Effector memory CD8-positive, alpha-beta T cell (primary cell): ENCODE measurements around the gene TTC9.

ENCODE experiments used
- ATAC-seq: fragments of 150-1000 bp; cut with Tn5 transposase; replicated peaks from 2 replicates; pipeline ENCODE4 v1.10.0; 2021; ENCODE audit warnings: mild to moderate bottlenecking, moderate library complexity
- DNase-seq, 3 experiments: peaks; one replicate each; pipeline ENCODE4 v3.0.0; 2021
- H3K27ac Mint-ChIP-seq, 2 donors: one replicate each; pipeline ENCODE4 v1.8.0; 2022; ENCODE audit warnings: mild to moderate bottlenecking in 2 of 2, mixed read lengths in 2 of 2, moderate library complexity in 2 of 2
- H3K27me3 Mint-ChIP-seq, 2 donors: one replicate each; pipeline ENCODE4 v1.8.0; 2022; ENCODE audit warnings: mixed read lengths in 2 of 2
- H3K36me3 Mint-ChIP-seq: one replicate; pipeline ENCODE4 v1.8.0; 2022; ENCODE audit warnings: mild to moderate bottlenecking, moderate library complexity, mixed read lengths; ENCODE audit not compliant: insufficient read depth
- H3K4me1 Mint-ChIP-seq, 2 donors: one replicate each; pipeline ENCODE4 v1.8.0; 2022; ENCODE audit warnings: low read depth in 2 of 2, mixed read lengths in 2 of 2
- H3K4me3 Mint-ChIP-seq, 2 donors: one replicate each; pipeline ENCODE4 v1.8.0; 2022; ENCODE audit warnings: mild to moderate bottlenecking in 2 of 2, mixed read lengths in 2 of 2, moderate library complexity in 2 of 2
- H3K9me3 Mint-ChIP-seq, 2 donors: one replicate each; pipeline ENCODE4 v1.8.0; 2022; ENCODE audit warnings: mixed read lengths in 2 of 2

TTC9 gene

GRCh38 chr14:70670992-70671651, 29.4 kb downstream of the TTC9 start:
- peaks cover 30% of the 10 kb centered on the region for H3K36me3 Mint-ChIP-seq
- H3K4me3 Mint-ChIP-seq = no peak overlapping the region
- H3K4me1 Mint-ChIP-seq = peaks cover 0 to 4% of the 10 kb centered on the region in 2 donors
- no peak for ATAC-seq
- no peaks in the 10 kb centered on the region for H3K9me3 Mint-ChIP-seq
- no peaks in the 10 kb centered on the region for H3K27me3 Mint-ChIP-seq
- no peak for DNase-seq
- H3K27ac Mint-ChIP-seq = no peak overlapping the region

- no peak overlapping the region for H3K4me3 Mint-ChIP-seq
- peaks cover 0 to 2% of the 10 kb centered on the region in 2 donors for H3K4me1 Mint-ChIP-seq
- no peaks in the 10 kb centered on the region for H3K9me3 Mint-ChIP-seq
- H3K36me3 Mint-ChIP-seq = peaks cover 30% of the 10 kb centered on the region
- DNase-seq = no peak
- ATAC-seq = no peak
- H3K27ac Mint-ChIP-seq = no peak overlapping the region
- H3K27me3 Mint-ChIP-seq = no peaks in the 10 kb centered on the region
Measured at GRCh38 chr14:70671652-70672644, 30.2 kb downstream of the TTC9 start.

GRCh38 chr14:70677341-70677740, 35.6 kb downstream of the TTC9 start:
- no peak overlapping the region for H3K27ac Mint-ChIP-seq
- H3K36me3 Mint-ChIP-seq = peaks cover 8% of the 10 kb centered on the region

DNA sequence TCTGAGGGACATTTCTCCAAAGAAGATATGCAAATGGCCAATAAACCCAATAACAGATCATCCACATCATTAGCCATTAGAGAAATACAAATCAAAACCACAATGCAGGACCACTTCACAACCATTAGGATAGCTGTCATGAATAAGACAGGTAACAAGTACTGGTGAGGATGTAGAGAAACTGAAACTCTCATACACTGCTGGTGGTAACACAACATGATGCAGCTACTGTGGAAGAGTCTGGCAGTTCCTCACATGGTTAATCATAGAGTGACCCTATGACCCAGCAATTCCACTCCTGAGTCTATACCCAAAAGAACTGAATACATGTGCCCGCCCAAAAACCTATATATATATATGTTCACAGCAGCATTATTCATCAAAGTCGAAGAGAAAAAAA, 39.0 kb downstream of the TTC9 start:
- no peaks in the 10 kb centered on the region for H3K4me1 Mint-ChIP-seq
- no peak overlapping the region for H3K27ac Mint-ChIP-seq
- DNase-seq (no peak), ATAC-seq (no peak)
- no peaks in the 10 kb centered on the region for H3K9me3 Mint-ChIP-seq
- H3K27me3 Mint-ChIP-seq = no peaks in the 10 kb centered on the region
- H3K36me3 Mint-ChIP-seq = peaks cover 4% of the 10 kb centered on the region
- H3K4me3 Mint-ChIP-seq = no peak overlapping the region

More at GRCh38 chr14:70677341-70677740, 35.6 kb downstream of the TTC9 start:
- ATAC-seq (no peak), DNase-seq (no peak)
- H3K9me3 Mint-ChIP-seq = no peaks in the 10 kb centered on the region
- no peaks in the 10 kb centered on the region for H3K27me3 Mint-ChIP-seq
- no peak overlapping the region for H3K4me3 Mint-ChIP-seq
- H3K4me1 Mint-ChIP-seq = no peaks in the 10 kb centered on the region

GRCh38 chr14:70683983-70684382, 42.3 kb downstream of the TTC9 start:
- no peaks in the 10 kb centered on the region for H3K27me3 Mint-ChIP-seq
- no peak overlapping the region for H3K4me3 Mint-ChIP-seq
- H3K9me3 Mint-ChIP-seq = no peaks in the 10 kb centered on the region
- H3K4me1 Mint-ChIP-seq = no peaks in the 10 kb centered on the region
- ATAC-seq = no peak
- DNase-seq = no peak
- H3K36me3 Mint-ChIP-seq = no peaks in the 10 kb centered on the region
- H3K27ac Mint-ChIP-seq = peak overlapping the region in 1 of 2 donors; percentile 11

DNA sequence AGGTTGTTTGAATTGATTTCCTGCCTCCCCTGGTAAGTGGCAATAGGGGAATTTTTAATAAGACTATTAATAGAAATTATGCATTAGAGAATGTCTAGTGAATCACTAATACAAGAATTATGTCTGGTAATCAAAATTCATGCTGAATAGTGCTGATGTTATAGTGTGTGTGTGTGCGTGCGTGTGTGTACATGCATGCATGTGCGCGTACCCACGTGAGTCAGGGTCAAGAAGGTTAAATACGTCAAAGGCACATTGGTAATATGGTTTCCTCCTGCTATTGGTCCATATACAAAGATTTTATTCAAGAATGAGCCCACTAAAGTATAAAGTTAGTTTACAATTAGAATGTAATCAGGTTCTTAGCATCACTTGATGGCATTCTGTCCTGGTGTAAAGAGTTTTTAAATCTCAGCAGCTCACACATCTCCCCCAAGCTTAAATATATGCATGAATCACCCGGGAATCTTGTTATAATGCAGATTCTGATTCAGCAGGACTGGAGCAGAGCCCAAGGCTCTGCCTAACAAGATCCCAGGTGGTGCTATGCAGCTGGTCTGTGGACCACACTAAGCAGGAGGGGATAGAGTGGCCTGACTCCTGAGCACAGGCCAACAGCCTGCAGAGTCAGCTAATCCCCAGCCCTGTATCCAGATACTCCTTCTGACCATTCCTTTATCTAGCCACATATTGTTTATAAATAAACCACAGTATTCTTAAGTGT, 43.9 kb downstream of the TTC9 start:
- Mint-ChIP-seq H3K27me3 (no peaks in the 10 kb centered on the region), H3K4me1 (no peaks in the 10 kb centered on the region), H3K27ac (no peak overlapping the region), H3K36me3 (no peaks in the 10 kb centered on the region), H3K4me3 (no peak overlapping the region), H3K9me3 (no peaks in the 10 kb centered on the region)
- ATAC-seq = no peak
- DNase-seq = no peak

DNA sequence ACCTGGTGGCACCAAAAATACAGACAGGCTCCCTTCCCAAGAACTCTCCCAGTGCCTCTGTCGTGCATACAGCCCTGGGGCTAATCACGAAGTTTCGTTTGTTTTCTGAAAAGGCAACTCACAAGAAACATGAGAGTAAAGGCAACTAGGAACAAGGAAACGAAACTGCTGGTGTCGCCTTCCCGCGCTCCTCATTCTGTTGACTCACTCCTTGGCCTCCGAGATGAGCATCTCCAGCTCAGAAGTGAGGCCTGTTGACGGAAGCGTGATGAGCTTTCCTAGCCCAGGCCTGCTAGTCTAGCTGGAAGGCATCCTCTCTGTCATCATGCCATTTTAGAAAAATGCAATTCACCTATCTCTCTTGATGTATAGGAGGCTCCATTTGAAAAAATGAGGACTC, 50.5 kb downstream of the TTC9 start:
- Mint-ChIP-seq H3K4me3 (no peak overlapping the region), H3K4me1 (no peaks in the 10 kb centered on the region), H3K36me3 (no peaks in the 10 kb centered on the region), H3K27ac (no peak overlapping the region), H3K27me3 (peaks cover 0 to under 1% of the 10 kb centered on the region in 2 donors), H3K9me3 (no peaks in the 10 kb centered on the region)
- DNase-seq (no peak), ATAC-seq (no peak)

- H3K27ac Mint-ChIP-seq = no peak overlapping the region
- no peaks in the 10 kb centered on the region for H3K36me3 Mint-ChIP-seq
- H3K27me3 Mint-ChIP-seq = peaks cover 0 to 15% of the 10 kb centered on the region in 2 donors
- H3K4me1 Mint-ChIP-seq = no peaks in the 10 kb centered on the region
- no peak for DNase-seq
- no peaks in the 10 kb centered on the region for H3K9me3 Mint-ChIP-seq
- no peak for ATAC-seq
- no peak overlapping the region for H3K4me3 Mint-ChIP-seq
Measured at GRCh38 chr14:70696026-70696425, 54.3 kb downstream of the TTC9 start.

DNA sequence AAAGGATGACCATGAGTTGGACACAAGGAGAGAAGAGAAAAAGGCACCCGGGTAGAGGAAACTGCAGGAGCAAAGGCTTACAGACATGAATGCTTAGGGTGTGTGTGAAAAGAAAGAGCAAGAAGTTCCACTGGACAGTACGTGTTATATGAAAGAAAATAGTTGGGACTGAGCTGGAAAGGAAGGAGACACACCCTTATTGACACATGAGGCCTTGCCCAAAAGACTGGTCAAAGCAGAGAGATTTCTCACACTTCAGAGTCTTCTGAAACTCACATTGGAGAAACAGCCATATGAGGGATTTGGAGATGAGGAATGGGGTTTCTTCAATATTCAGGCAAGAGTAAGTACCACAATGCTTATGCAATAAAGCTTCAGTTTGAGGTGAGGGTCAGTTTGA, 56.0 kb downstream of the TTC9 start:
- H3K27ac Mint-ChIP-seq = no peak overlapping the region
- DNase-seq = no peak

GRCh38 chr14:70698288-70698687, 56.6 kb downstream of the TTC9 start:
- H3K36me3 Mint-ChIP-seq = no peaks in the 10 kb centered on the region
- no peak overlapping the region for H3K4me3 Mint-ChIP-seq
- peaks cover 0 to 2% of the 10 kb centered on the region in 2 donors for H3K4me1 Mint-ChIP-seq
- peaks cover 0 to 15% of the 10 kb centered on the region in 2 donors for H3K27me3 Mint-ChIP-seq
- no peaks in the 10 kb centered on the region for H3K9me3 Mint-ChIP-seq
- H3K27ac Mint-ChIP-seq = no peak overlapping the region
- DNase-seq (no peak), ATAC-seq (no peak)

More for the DNA sequence above, 56.0 kb downstream of the TTC9 start:
- peaks cover 0 to 15% of the 10 kb centered on the region in 2 donors for H3K27me3 Mint-ChIP-seq
- H3K9me3 Mint-ChIP-seq = no peaks in the 10 kb centered on the region
- no peak for ATAC-seq
- H3K4me3 Mint-ChIP-seq = no peak overlapping the region
- H3K4me1 Mint-ChIP-seq = peaks cover 0 to 2% of the 10 kb centered on the region in 2 donors
- no peaks in the 10 kb centered on the region for H3K36me3 Mint-ChIP-seq

GRCh38 chr14:70699646-70700045, 57.9 kb downstream of the TTC9 start:
- H3K36me3 Mint-ChIP-seq = no peaks in the 10 kb centered on the region
- H3K27ac Mint-ChIP-seq = no peak overlapping the region
- no peaks in the 10 kb centered on the region for H3K9me3 Mint-ChIP-seq

GRCh38 chr14:70700955-70701585, 59.4 kb downstream of the TTC9 start:
- Mint-ChIP-seq H3K4me1 (peaks cover 0 to 2% of the 10 kb centered on the region in 2 donors), H3K27ac (peak overlapping the region in 1 of 2 donors; percentile 23), H3K9me3 (no peaks in the 10 kb centered on the region), H3K27me3 (peaks cover 3 to 31% of the 10 kb centered on the region in 2 donors), H3K36me3 (no peaks in the 10 kb centered on the region), H3K4me3 (no peak overlapping the region)
- no peak for DNase-seq
- no peak for ATAC-seq

More at GRCh38 chr14:70699646-70700045, 57.9 kb downstream of the TTC9 start:
- Mint-ChIP-seq H3K4me1 (peaks cover 0 to 2% of the 10 kb centered on the region in 2 donors), H3K4me3 (no peak overlapping the region), H3K27me3 (peaks cover 0 to 17% of the 10 kb centered on the region in 2 donors)
- no peak for ATAC-seq
- no peak for DNase-seq

GRCh38 chr14:70701610-70702009, 59.9 kb downstream of the TTC9 start:
- H3K9me3 Mint-ChIP-seq = no peaks in the 10 kb centered on the region
- peaks cover 0 to 2% of the 10 kb centered on the region in 2 donors for H3K4me1 Mint-ChIP-seq
- H3K27ac Mint-ChIP-seq = peak overlapping the region in 1 of 2 donors; percentile 23
- H3K4me3 Mint-ChIP-seq = no peak overlapping the region
- H3K27me3 Mint-ChIP-seq = peaks cover 7 to 36% of the 10 kb centered on the region in 2 donors
- no peak for DNase-seq
- no peaks in the 10 kb centered on the region for H3K36me3 Mint-ChIP-seq
- ATAC-seq = no peak
